Calu3 (cell line): ENCODE measurements around the gene PTK6. TPM values are rescaled to one million over a fixed set of nuclear protein-coding genes. Genes with fewer than 3 reads are reported as not detected.

Source experiments
- BruUV-seq: library from RNA; stranded (reverse); fragments of 400-500 nt; replicated peaks from 2 replicates; lab custom pipeline; 2021; lab: Mats Ljungman, UMichigan
- CTCF ChIA-PET: fragments of 300-600 bp; sonication (Branson Sonifier 250); formaldehyde crosslinking; loops from one replicate; lab custom pipeline; 2022; ENCODE audit warnings: antibody characterized with exemption; lab: Charles Lee
- DNase-seq: peaks from one replicate; pipeline ENCODE4 v3.0.0; 2022
- H3K27ac Mint-ChIP-seq: one replicate; pipeline ENCODE4 v1.8.0; 2022; ENCODE audit warnings: mixed read lengths; ENCODE audit not compliant: unreplicated experiment
- H3K27me3 Mint-ChIP-seq: one replicate; pipeline ENCODE4 v1.8.0; 2022; ENCODE audit warnings: mixed read lengths; ENCODE audit not compliant: unreplicated experiment
- H3K36me3 Mint-ChIP-seq: one replicate; pipeline ENCODE4 v1.8.0; 2022; ENCODE audit warnings: mild to moderate bottlenecking, moderate library complexity, mixed read lengths; ENCODE audit not compliant: insufficient read depth, unreplicated experiment
- H3K4me1 Mint-ChIP-seq: one replicate; pipeline ENCODE4 v1.8.0; 2022; ENCODE audit warnings: mild to moderate bottlenecking, low read depth, mixed read lengths; ENCODE audit not compliant: unreplicated experiment
- H3K4me3 Mint-ChIP-seq: one replicate; pipeline ENCODE4 v1.8.0; 2022; ENCODE audit warnings: mild to moderate bottlenecking, low read depth, moderate library complexity, mixed read lengths; ENCODE audit not compliant: unreplicated experiment
- H3K9me3 Mint-ChIP-seq: one replicate; pipeline ENCODE4 v1.8.0; 2022; ENCODE audit warnings: low read depth, mixed read lengths; ENCODE audit not compliant: unreplicated experiment
- intact Hi-C: fragments of 100-400 bp; cut with micrococcal nuclease; formaldehyde crosslinking; loops from one replicate; pipeline ENCODE4 v1.10.0; 2022; ENCODE audit not compliant: unreplicated experiment
- total RNA-seq: library from RNA; stranded (reverse); gene quantifications from 2 replicates; pipeline ENCODE4 v1.2.3, GENCODE V29; 2022
- TF ChIP-seq, protein P1 (sequence below): fragments of 200-600 bp; IDR thresholded peaks from one replicate; pipeline ENCODE4 v1.8.0; 2022; ENCODE audit warnings: antibody characterized with exemption; ENCODE audit not compliant: unreplicated experiment

PTK6 gene
- total RNA-seq, 1 experiment from 2014 or later: 15.9 TPM

DNA sequence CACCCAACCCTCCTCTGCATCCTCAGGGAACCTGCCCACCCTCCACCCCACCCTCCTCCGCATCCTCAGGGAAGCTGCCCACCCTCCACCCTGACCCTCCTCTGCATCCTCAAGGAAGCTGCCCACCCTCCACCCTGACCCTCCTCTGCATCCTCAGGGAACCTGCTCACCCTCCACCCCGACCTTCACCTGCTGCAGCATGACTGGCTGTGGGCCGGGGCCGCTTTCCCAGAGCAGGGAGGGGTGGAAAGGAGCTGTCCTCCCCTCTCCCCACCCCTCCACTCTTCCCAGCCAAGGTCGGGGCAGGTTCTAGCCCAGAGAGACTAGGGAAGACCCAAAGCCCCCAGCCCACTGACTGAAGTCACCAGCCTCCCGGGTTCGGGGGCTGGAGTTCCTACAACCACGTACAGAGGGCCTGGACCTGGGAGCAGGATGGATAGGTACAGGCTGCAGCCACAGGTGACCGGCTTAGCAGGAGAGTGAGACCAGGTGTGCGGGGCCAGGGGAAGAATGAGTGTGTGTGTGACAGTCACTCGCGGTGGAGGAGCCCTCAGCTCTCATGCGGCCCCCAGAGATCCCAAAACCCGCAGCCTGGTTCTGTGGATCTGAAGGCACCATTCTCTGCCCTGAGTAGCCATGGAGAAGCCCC is 49.9 kb downstream of the PTK6 start:
- peaks cover 68% of the 10 kb centered on the region for H3K36me3 Mint-ChIP-seq
- peak overlapping the region; percentile 62 for H3K27ac Mint-ChIP-seq
- no peak for DNase-seq
- TF ChIP-seq, protein P1, sequence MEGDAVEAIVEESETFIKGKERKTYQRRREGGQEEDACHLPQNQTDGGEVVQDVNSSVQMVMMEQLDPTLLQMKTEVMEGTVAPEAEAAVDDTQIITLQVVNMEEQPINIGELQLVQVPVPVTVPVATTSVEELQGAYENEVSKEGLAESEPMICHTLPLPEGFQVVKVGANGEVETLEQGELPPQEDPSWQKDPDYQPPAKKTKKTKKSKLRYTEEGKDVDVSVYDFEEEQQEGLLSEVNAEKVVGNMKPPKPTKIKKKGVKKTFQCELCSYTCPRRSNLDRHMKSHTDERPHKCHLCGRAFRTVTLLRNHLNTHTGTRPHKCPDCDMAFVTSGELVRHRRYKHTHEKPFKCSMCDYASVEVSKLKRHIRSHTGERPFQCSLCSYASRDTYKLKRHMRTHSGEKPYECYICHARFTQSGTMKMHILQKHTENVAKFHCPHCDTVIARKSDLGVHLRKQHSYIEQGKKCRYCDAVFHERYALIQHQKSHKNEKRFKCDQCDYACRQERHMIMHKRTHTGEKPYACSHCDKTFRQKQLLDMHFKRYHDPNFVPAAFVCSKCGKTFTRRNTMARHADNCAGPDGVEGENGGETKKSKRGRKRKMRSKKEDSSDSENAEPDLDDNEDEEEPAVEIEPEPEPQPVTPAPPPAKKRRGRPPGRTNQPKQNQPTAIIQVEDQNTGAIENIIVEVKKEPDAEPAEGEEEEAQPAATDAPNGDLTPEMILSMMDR: no peak
- H3K4me3 Mint-ChIP-seq: no peak overlapping the region
- BruUV-seq: no TSS peak
- CTCF ChIA-PET: interaction anchor here (0.7 kb wide), 1 partner anchor 15 kb away, joined by 7 read pairs; no protein-coding TSS in a partner anchor
- H3K27me3 Mint-ChIP-seq: peaks cover 31% of the 10 kb centered on the region
- intact Hi-C loops: no loop called here
- H3K4me1 Mint-ChIP-seq: peaks cover 26% of the 10 kb centered on the region
- peaks cover 2% of the 10 kb centered on the region for H3K9me3 Mint-ChIP-seq

DNA sequence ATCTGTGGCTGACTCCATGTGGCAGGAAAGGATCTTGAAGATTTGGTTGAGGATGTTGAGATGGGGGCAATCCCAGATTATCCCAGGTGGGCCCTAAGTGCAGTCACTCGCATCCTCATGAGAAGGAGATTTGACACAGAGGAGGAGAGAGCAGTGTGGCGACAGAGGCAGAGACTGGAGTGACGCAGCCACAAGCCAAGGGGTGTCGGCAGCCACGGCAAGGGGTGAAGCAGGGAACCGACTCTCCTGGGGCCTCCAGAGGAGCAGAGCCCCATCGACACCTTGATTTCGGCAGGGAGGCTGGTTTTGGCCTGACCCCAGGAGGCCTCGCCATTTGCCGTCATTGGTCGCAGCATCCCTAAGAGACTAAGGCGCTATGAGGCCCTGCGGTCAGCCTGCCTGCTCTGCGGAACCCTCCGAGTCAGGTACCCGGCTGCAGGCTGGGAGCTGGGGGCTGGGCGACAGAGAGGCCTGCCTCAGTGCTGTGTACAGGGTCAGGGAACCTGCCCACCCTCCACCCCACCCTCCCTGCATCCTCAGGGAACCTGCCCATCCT is 50.8 kb downstream of the PTK6 start:
- CTCF ChIA-PET: interaction anchor here (0.7 kb wide), 1 partner anchor 16 kb away, joined by 7 read pairs; no protein-coding TSS in a partner anchor
- H3K27ac Mint-ChIP-seq: peak overlapping the region; percentile 5
- TF ChIP-seq, protein P1: no peak
- intact Hi-C loops: no loop called here
- DNase-seq: no peak
- no TSS peak for BruUV-seq
- H3K36me3 Mint-ChIP-seq: peaks cover 61% of the 10 kb centered on the region
- H3K9me3 Mint-ChIP-seq: no peaks in the 10 kb centered on the region
- H3K27me3 Mint-ChIP-seq: peaks cover 40% of the 10 kb centered on the region
- no peak overlapping the region for H3K4me3 Mint-ChIP-seq
- peaks cover 35% of the 10 kb centered on the region for H3K4me1 Mint-ChIP-seq

DNA sequence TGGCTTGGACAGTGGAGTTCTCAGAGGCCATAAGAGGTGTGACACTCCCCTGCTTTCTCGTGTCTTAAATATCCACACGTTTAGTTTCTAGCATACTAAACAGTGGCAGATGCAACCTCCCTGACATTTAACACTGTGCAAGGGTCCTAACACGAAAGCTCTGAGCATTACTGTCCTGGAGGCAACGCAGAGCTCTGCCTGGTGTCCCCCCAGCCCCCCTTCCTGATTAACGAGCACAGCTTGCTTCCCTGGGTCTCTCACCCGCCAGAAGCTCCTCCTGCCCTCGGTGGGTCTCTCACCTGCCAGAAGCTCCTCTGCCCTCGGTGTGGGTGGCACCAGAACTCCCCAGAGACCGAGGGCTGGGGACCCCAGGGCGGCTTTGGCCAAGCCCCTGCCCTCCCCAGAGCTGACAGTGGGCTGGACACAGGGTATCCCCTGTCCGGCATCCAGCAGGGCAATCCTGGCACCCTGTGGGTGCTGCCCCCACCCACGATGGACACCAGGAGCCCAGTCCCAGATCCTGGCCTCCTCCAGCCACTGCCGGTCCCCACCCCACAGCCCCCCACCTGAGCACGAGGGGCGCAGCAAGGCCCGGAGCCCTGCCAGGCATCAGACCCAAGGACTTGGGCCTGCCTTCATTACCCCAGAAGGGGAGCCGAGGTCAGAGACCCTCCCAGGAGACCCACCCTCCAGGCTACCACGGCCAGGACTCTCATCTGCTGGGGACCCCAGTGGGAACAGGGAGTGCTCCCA is 52.3 kb downstream of the PTK6 start:
- no TSS peak for BruUV-seq
- H3K36me3 Mint-ChIP-seq: peaks cover 46% of the 10 kb centered on the region
- H3K4me1 Mint-ChIP-seq: peaks cover 44% of the 10 kb centered on the region
- no peak overlapping the region for H3K4me3 Mint-ChIP-seq
- TF ChIP-seq, protein P1: no peak
- H3K27ac Mint-ChIP-seq: no peak overlapping the region
- DNase-seq: no peak
- intact Hi-C loops: no loop called here
- peaks cover 55% of the 10 kb centered on the region for H3K27me3 Mint-ChIP-seq
- CTCF ChIA-PET: interaction anchor here (0.7 to 1.4 kb wide), 2 partner anchors 50 to 103 kb away, joined by 3 to 9 read pairs; no protein-coding TSS in a partner anchor
- no peaks in the 10 kb centered on the region for H3K9me3 Mint-ChIP-seq

DNA sequence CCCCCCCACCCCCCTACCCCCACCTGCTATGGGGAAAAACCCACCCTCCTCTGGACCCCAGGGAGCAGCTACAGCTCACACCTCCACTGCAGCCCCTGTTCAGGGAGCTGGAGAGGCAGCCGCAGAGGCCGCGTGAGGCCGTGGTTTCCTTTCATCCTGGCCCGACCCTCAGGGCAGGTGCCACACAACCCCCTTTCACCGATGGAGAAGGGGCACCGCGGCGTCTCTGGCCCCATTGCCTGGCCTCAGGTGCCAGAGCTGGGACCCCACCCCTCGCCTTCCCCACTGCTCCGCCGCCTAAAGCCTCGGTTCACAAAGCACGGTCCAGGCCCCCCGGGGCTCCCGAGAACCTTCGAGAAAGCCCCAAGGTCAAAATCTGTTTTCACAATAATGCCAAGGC is 52.9 kb downstream of the PTK6 start:
- H3K4me1 Mint-ChIP-seq: peaks cover 46% of the 10 kb centered on the region
- H3K9me3 Mint-ChIP-seq: no peaks in the 10 kb centered on the region
- DNase-seq: no peak
- no peak overlapping the region for H3K4me3 Mint-ChIP-seq
- CTCF ChIA-PET: interaction anchor here (0.7 to 1.4 kb wide), 4 partner anchors 8 to 103 kb away, joined by 3 to 9 read pairs (median 4); no protein-coding TSS in a partner anchor
- H3K27ac Mint-ChIP-seq: no peak overlapping the region
- TF ChIP-seq, protein P1: no peak
- intact Hi-C loops: no loop called here
- H3K27me3 Mint-ChIP-seq: peaks cover 61% of the 10 kb centered on the region
- peaks cover 40% of the 10 kb centered on the region for H3K36me3 Mint-ChIP-seq
- BruUV-seq: no TSS peak
